ENCODE data around the gene SIRT3. TPM values are rescaled to one million over a fixed set of nuclear protein-coding genes. Genes with fewer than 3 reads are reported as not detected.
"Not testable (repeated sequence)": the region's sequence is repeated elsewhere in the genome, so short reads cannot be mapped to it uniquely, and the experiment has no call there.

Gene SIRT3
- total RNA-seq, 1 experiment from 2014 or later, result 19.7 TPM

DNA sequence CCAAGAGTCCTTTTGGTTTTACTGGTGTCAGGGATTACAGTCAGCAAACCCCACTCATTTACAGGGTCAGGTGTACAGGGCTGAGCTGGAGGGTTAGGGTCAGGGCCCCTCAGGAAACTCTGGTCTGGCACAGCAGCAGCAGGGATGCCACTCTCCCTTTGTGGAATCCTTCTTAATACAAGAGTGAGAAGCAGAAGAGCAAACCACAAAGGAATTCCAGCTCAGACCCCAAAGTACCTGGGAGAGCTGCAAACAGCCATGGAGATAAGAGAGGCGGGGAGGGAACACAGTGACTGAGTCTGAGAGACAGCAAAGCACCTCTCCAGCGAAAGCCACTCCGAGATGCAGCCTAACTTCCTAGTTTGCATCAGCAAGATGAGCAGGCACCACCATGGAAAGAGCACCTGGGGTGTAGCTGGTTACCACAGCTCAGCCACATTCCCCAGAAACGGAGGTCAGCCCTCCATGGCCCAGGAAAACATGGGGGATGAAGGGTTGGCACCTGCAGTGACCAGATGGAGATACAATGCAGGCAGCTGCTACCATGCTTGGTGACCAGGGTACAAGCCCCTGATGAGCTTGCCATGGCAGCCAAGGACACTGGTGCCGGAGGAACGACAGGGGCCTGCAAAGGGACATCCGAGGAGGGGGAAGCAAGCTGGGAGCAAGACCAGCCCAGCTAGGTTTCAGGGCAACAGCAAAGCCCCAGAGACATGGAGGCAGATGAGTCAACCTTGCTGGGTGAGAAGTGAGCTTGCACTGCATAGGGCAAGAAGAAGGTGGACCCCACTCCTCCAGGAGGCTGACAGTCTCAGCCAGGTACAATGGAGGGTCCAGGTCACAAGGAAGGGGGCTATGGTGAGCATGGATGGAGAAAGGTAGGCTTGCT, 32.8 kb downstream of the SIRT3 start:
- no peak for DNase-seq (ENCODE audit: low spot score)

DNA sequence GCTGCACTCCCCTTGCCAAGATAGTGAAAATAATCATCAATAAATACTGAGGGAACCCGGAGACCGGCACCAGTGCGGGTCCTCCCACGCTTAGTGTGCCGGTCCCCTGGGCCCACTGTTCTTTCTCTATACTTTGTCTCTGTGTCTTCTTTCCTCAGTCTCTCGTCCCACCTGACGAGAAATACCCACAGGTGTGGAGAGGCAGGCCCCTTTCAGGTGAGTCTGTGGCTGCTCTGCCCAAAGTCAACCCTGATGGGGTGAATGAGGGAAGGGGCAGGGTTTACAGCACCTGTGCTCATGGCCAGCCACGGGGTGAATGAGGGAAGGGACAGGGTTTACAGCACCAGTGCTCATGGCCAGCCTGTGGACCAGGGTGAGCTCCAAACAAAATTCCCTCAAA, 33.7 kb downstream of the SIRT3 start:
- no peak for DNase-seq (ENCODE audit: low spot score)

DNA sequence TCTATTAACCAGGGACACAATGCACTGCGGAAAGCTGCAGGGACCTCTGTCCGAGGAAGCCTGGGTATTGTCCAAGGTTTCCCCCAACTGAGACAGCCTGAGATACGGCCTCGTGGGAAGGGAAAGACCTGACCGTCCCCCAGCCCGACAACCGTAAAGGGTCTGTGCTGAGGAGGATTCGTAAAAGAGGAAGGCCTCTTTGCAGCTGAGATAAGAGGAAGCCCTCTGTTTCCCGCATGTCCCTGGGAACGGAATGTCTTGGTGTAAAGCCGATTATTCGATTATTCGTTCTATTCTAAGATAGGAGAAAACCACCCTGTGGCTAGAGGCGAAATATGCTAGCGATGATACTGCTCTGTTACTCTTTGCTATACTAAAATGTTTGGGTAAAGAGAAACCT, 34.2 kb downstream of the SIRT3 start:
- DNase-seq (ENCODE audit: low spot score), result no peak

DNA sequence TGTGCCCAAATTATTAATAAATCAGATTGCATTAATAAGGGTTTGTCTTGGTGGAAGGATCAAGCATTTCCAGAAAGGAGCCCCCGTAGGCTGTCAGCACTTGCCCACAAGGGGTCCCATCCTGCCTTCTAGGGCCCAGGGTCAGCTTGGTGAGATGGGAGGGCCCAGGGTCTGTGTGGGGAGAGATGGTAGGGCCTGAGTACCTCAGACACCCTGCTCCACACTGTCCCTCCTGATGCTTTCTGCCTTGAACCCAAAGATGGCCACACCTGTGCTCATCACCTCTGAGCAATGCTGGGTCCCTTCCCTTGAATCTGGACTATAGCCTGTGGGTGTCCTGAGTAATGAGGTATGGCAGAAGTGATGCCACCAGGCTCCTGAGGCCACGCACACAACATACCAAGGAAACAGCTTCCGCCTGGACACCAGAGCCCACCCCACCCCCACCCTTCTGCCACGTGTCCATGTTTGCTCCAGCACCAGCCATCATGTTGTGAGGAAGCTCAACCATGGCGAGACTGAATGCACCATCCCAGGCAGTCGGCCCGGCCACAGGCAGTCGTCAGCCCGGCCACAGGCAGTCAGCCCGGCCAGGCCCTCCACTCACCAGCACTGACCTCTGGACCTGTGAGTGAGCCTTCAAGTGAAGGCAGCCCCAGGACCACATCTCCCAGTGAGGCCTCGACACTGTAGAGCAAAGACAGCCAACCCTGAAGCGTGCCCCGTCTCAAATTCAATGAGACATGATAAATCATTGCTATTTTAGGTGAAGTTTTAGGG, 35.7 kb downstream of the SIRT3 start:
- no peak for DNase-seq (ENCODE audit: low spot score)

DNA sequence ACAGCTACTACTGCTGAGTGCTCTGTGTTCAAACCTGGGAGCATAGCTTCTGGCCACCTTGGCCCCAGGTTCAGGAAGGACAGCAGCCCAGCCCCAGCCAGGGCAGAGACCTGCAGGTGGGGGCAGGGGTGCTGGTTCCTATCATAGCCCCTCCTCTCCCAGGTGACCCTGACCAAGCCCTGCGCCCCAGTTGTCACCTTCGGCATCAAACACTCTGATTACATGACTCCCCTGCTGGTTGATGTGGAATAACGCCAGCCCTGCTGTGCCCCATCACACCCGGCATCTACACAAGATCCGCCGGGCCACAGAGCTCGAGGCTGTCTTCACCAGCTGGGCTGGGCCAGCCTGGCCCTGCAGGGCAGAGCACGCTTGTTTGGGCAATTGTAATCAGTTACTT, 36.4 kb downstream of the SIRT3 start:
- DNase-seq (ENCODE audit: low spot score), result no peak

DNA sequence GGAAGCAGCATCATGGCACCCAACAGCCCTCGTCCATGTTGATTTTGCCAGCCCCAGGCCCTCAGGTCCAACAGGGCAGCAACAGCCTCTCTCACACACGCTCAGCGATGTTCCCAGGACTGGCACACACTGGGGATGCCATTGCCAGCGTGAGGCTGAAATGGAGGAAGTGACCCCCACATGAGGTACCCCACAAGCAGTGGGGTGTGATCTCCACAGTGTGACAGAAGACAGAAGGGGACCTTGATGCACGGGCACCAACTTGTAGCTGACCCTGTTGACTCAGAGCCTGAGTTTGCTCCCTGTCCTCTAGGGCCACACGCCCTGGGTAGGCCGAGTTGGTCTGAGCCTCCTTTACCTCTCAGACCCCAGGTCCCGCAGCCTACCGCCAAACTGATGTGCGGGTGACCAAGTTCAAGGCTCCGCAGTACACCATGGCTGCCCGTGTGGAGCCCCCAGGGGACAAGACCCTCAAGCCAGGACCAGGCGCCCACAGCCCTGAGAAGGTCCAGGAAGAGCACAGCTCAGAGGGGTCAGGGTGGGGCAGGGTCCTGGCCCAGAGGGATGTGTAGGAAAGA, 37.0 kb downstream of the SIRT3 start:
- DNase-seq (ENCODE audit: low spot score), result no peak

DNA sequence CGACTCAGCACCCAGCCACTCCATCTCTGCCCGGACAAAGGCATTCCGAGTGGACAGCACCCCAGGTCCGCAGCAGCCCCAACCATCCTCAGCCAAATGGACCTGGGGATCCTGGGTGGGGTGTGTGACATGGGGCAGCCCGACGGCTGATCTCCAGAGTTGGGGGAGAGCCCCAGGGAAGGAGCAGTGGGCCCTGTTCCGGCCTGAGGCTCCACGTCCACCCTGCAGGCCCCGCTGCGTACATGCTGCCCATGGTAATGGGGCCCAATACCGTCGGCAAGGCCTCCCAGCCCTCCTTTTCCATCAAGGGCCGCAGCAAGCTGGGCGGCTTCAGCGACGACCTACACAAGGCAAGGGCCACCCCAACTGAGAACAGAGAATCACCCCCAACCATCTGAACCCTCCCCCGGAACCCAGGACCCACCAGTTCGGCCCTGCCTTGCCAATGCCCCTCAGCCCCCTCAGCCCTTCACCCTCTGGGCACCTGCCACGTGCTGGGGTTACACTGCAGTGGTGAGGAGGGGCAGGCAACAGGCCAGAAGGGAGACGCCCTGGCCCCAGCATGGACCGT, 37.8 kb downstream of the SIRT3 start:
- no peak for DNase-seq (ENCODE audit: low spot score)

DNA sequence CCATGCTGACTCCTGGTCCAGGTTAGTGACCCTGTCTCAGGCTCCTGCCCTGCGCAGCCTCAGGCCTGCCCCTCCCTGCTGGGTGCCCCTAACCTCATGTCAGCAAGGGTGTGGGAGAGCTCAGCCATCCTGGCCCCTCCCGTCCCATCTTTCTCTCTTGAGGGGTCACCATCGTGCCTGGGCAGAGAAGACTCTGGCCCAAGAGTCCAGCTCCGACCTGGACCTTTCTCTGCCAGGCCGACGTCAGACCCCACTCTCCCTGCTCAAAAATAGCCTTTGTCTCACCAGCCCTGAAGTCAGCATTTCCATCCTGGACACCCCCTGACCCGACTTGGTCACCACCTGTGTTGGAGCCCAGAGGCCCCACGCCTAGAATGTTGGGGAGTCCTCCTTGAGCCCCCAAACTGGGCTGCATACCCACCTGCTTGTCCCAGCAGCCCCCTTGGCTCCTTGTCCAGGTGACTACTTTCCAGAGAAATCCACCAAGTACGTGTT, 38.4 kb downstream of the SIRT3 start:
- no peak for DNase-seq (ENCODE audit: low spot score)

DNA sequence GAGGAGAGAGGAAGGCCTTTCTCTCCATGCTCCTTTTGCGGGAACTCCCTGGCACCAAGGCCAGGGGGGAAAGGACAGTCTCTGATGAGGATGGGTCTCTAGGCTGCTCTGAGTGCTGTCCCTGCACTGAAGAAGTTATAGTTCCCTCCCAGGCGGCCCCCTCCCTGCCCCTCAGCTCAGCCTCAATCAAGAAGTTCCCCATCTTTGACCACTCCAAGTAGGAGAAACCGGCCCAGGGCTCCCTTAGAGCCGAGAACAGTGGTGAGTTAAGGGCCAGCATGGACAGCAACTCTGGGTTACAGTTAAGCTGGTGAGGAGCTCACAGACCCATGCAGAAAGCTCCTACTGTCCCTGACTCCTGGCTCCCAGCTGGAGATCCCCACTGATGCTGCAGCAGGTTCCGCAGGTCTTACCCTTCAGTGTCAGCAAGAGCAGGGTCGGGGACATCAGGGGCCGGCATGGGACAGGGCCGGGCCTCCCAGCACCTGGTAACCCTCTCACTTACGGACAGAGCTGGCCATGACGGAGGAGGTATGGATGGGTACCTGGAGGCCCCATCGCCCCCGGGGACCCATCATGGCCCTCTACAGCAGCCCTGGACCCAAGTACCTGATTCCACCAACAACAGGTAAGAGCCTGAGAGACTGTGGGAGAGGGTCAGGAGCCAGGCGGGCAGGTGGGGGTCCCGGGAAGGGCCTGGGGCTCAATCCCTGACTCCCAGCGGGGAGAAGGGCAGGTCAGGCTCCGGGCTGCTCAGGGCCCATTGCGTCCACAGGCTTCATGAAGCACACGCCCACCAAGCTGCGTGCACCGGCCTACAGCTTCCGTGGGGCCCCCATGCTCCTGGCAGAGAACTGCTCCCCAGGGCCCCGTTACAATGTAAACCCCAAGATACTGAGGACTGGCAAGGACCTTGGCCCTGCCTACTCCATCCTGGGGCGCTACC, 39.1 kb downstream of the SIRT3 start:
- DNase-seq (ENCODE audit: low spot score), result no peak

DNA sequence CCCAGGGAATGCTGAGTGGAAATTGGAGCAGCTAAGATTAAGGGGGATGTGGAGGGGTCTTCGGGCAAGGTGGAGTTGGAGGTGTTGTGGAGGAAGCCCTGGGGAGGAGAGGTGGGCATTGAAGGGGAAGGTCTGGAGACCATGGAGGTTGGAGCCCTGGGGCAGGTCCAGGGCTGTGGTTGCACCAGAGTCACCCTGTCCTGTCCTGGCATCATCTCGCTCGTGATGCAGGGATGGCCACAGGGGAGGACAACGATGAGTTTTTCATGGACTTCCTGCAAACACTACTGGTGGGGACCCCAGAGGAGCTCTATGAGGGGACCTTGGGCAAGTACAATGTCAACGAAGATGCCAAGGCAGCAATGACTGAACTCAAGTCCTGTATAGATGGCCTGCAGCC, 42.7 kb downstream of the SIRT3 start:
- DNase-seq (ENCODE audit: low spot score), result not testable (repeated sequence)

DNA sequence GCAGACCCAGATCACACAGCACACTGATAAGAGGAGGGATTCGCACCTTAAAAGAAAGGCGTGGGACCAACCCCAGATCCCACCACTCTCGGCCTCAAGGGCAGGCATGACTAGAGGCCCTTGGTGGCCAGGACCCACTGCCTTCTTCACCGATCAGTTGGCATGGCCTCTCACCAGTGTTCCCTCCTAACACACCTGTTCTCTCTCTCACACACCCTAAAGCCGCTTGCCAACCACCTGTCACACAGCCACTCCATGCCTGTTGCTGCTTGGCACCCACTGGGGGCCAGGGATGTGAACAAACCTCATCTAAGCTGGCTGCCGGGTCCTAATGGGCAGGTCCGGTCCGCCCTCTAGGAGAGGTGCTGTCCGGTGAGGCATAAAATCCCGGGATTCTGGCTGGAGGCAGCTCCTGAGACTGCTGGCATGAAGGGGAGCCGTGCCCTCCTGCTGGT, 43.4 kb downstream of the SIRT3 start, which contains the start of gene SCGB1C1:
Gene SCGB1C1 (plus strand): TSS at position 405 of the 455 bp plus-strand sequence. CDS start 22 bp downstream, at position 427.
- DNase-seq (ENCODE audit: low spot score), result not testable (repeated sequence)

DNA sequence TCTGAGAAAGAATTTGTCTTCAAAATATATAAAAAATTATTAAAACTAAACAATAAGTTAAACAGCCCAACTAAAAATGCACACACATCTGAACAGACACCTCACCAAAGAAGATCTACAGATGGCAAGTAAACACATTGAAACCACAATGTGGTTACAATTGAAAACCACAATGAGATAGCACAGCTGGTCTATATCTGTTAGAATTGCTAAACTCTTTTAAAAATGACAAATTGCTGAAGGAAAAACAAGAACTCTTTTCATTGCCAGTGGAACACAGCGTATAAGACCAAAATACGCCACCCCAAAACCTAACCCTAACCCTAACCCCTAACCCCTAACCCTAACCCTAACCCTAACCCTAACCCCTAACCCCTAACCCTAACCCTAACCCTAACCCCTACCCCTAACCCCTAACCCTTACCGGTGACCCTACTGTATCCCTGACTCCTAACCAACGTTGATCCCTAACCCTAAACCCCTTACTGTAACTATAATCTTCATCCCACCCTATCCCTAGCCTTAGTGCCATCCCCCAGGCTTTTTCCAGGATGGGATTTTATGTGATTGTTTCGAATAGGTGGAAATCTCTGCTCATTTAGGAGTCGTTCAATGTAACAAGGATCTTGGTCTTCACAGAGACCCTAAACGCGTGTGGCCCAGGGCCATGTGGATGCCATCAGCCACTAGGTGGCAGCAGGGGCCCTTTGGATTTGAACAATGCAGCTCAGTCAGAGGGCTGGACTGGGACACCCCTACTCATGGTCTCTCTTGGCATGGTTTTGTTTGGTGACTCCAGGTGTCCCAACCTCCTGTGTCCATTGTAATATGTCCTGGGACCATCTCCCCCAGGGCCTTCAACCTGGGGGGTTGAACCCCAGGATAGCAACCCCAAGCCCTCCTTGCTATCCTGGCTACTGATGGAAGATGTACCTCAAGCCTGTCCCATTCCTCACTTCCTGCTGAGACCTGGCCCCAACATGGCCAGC, 44.4 kb downstream of the SIRT3 start:
- not testable (repeated sequence) for DNase-seq (ENCODE audit: low spot score)

DNA sequence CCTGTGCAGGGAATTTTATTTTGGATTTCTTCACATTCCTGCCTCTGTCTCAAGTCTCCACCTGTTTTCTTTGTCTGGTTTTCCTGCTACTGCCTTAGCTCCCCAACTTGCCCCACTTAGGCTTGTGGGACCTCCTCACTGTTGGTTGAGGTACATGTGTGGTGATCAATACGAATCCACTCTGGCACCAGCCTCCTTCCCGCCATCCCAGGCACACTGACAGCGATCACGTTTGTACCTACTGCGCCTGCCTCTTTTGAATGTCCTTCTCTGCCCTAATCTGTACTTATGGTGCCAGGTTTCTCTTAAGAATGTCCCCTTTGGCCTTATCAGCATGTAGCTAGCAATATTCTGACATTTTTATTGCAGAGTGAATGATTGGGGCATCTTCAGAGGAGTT, 45.6 kb downstream of the SIRT3 start:
- not testable (repeated sequence) for DNase-seq (ENCODE audit: low spot score)

DNA sequence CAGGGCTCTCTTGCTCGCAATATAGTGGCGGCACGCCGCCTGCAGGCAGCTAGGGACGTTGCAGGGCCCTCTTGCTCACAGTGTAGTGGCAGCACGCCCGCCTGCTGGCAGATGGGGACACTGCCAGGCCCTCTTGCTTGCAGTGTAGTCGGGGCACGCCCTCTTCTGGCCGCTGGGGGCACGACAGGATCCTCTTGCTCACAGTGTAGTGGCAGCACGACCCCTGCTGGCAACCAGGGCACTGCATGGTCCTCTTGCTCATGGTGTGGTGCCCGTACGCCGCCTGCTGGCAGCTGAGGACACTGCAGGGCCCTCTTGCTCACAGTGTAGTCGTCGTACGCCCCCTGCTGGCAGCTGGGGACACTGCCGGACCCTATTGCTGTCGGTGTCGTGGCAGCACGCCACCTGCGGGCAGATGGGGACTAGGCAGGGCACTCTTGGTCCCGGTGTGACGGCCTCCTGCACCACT, 46.3 kb downstream of the SIRT3 start:
- DNase-seq (ENCODE audit: low spot score), result not testable (repeated sequence)

DNA sequence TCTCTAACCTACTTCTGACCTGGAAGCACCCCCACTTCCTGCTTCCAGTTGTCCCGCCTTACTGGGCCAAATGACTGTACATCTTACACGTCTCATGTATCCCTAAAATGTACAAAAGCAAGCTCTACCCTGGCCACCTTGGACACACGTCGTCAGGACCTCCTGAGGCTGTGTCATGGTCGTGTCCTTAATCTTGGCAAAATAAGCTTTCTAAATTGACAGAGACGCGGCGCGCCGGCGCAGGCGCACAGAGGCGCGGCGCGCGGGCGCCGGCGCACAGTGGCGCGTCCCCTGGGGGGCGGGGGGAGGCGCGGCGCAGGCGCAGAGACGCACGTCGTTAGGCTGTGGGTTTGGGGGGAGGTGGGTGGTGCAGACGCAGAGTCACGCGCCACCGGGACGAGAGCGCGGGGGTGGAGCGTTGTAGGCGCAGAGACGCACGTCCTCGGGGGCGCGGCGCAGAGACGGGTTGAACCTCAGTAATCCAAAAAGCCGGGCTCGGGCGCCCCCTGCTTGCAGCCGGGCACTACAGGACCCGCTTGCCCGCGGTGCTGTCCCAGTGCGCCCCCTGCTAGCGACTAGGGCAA, 46.9 kb downstream of the SIRT3 start:
- not testable (repeated sequence) for DNase-seq (ENCODE audit: low spot score)

DNA sequence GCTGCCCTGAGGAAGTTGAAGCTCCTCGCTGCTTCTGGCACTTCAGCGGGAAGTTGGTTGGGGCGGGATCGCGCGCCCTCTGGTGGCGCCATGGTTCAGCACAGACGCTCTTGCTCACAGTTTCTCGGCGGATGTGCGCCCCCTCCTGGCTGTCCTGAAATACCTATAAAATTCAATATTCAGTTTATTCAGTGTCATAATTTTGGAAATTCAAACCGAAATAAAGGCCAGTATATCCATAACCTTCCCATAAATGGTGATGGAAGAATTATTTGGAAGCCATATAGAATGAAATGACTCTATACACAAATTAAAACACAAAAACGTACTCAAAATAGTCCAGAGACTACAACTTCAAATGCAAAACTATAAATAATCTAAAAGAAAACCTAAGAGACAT, 55.9 kb downstream of the SIRT3 start:
- not testable (repeated sequence) for DNase-seq (ENCODE audit: low spot score)
